VCaP (cell line): ENCODE data around the gene ZMYND8.

Experiments used
- H3K27ac ChIP-seq: fragments of 450-650 bp; 2 replicates; pipeline ENCODE4 v1.5.1; 2017
- CTCF ChIP-seq: fragments of 450-650 bp; conservative IDR thresholded peaks from 2 replicates; pipeline ENCODE4 v1.5.1; 2017; ENCODE audit warnings: mild to moderate bottlenecking, moderate library complexity

Gene ZMYND8

DNA sequence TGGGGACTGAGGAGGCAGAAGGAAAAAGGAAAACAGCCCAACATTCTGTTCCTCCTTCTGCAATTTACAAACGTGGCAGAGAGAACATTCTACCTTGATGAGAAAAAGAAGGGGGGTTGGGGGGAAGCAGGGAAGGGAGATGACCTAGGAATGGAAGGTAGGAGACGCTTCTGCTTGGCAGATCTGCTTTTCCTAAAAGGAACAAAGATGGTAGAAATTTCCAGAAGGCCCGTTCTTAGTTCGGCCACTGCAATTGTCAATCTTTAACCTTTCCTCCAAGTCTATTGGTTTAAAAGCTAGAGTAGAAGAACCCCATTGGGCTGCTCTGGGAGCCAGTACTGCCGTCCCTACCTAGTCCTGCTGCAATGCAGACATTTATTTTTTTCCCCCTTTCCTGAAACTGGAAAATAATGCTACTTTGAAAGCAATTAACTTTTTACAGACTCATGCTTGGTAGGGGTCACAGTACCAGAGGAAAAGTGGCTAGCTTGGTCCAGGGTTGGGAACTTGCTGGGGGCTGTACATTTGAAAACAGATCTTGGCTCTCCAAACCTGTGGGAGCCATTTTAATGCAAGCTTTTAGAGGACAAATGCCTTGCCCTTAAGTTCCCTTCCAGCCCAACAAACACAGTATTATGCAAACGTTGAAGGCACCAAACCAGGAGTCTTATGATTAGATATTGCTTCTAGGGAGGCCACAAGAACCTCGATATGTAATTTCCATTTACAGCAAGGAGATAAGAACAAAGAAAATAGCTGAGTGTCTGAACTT is 2.6 kb downstream of the ZMYND8 start:
- no peak for TF ChIP-seq CTCF
- peak overlapping the region; percentile 100 for H3K27ac ChIP-seq

GRCh38 chr20:47353239-47353691 is 3.2 kb downstream of the ZMYND8 start:
- no peak for TF ChIP-seq CTCF
- peak overlapping the region; percentile 100 for H3K27ac ChIP-seq

DNA sequence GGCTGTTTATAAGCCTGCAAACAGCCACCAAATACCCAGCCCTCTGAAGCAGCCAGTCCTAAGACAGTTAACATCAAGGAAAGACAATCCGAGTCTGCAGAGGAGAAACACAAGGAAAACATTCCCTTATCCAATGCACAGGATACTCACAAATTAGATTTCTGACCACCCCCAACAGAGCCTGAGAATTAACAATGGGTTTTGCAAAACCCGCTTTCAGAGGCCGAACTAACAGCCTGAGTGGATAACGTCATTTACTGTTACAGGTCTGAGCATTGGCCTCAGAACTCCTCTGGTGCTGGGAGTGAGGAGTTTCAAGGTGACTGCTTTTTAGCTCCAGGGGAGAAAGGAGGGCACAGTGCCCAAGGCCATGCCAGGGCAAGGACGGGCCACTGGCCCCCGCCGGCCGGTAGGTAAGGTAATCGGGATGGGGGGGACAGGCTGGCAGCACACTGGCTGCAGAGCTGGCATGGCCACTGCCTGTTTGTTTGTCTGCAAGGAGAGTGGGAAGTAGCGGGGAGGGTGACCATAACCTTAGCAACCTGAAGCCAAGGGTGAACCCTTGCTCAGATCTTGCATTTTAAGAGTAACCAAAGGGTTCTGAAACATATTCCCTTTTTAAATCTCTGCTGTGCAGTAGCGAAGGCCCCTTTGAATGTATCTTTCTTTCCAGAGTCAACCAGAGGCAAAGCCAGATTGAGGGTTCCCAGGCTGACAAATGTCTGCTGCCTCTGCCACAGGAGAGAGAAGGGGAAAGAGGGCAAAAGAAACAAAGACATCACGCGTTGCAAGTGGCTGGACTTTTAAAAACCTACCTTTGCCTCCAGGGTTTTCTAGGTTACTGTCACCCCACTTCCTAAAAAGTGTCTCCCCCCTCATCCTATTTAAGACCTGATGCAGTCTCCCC is 3.9 kb downstream of the ZMYND8 start:
- peak overlapping the region; percentile 100 for H3K27ac ChIP-seq
- TF ChIP-seq CTCF = no peak

- H3K27ac ChIP-seq = peak overlapping the region; percentile 100
- no peak for TF ChIP-seq CTCF
These were observed 4.7 kb downstream of the ZMYND8 start for GRCh38 chr20:47351643-47352331.

DNA sequence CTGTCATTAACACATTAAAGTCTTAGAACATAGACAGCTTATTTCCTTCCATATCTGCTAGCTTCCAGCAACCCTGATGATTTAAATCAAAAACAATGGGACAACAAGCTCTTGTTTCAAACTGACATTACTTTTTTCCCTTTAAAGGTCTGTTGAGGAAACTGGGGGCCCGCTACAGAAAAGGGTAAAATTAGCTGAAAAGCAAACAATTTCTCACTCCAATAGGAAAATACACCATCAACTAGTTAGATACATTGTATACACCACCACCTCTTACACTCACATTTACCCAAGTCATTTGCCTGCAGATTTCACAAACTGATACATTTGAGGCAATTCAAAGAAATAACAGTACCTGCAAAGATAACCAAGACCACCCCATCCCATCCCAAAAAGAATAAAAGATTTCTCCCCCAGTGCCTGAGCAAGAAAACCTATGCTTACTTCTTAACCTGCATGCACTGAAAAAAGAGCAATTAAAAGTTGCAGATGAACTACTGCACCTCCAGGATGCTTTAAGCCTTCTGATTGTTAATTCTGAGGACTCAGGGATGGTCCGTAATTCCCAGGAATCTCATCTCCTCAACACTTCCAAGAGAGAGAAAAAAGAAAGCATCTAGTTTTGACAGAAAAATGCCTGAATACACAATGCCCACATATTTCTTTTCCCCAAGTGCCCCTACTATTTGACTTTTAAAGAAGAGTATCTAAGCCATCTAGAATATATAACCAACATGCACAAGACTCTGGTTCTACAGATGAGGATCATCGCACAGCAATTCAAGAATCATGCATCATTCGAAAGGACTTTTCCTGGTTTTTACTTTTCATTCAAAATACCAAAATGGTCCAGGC is 5.6 kb downstream of the ZMYND8 start:
- TF ChIP-seq CTCF = no peak
- H3K27ac ChIP-seq = peak overlapping the region; percentile 100

DNA sequence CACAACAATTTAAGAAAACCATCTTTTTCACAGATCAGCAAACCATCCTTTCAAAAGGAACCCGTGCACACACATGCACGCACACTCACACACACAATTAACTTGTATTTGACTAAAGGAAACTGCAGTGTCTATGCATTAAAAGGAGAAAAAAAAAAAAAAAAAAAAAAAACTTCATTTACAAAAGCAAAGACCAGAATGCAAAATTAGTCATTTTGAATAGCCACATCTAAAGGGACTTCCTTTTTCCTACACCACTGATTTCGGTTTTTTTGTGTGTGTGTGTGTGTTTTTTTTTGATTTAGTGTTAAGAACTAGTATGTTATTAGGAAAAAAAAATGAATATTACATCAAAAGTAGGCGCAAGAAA is 6.3 kb downstream of the ZMYND8 start:
- no peak for TF ChIP-seq CTCF
- peak overlapping the region; percentile 100 for H3K27ac ChIP-seq
